Subcutaneous adipose tissue (tissue), 4 donors: ENCODE measurements around the gene QTRT2. TPM values are rescaled to one million over a fixed set of nuclear protein-coding genes. Genes with fewer than 3 reads are reported as not detected.

Source experiments
- total RNA-seq, 4 donors: library from RNA; depleted of rRNA; stranded (reverse); fragments of >200 nt; gene quantifications; one replicate each; pipeline ENCODE4 v1.1.0, GENCODE V29; 2016
- TF ChIP-seq, protein P1 (sequence below): fragments of 450-650 bp; IDR thresholded peaks from one replicate; pipeline ENCODE4 v1.5.1; 2016; ENCODE audit warnings: low read depth, mild to moderate bottlenecking, control low read depth, antibody characterized with exemption, moderate library complexity

The QTRT2 gene
- total RNA-seq, 4 donors from 2014 or later, result 13.4 to 22.2 (median 18.1) TPM

DNA sequence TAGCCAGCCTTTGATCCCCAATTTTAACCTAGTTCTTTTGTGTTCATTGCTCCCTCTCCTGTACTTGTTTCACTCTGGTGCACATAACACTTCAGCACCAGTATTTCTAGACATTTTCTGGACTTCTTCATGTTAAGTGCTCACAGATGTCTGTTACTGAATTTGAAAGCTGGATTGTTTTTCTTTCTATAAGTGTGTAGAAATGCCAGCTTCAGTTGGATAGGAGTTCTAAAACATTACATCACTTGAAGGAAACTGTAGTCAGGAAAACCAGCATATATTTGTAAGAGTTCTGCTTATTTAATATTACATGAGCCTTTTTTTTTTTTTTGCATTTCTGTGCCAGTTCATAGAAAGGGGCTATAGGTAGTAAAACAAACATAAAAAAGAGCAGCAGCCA lies 21.6 kb downstream of the QTRT2 start:
- TF ChIP-seq, protein P1, sequence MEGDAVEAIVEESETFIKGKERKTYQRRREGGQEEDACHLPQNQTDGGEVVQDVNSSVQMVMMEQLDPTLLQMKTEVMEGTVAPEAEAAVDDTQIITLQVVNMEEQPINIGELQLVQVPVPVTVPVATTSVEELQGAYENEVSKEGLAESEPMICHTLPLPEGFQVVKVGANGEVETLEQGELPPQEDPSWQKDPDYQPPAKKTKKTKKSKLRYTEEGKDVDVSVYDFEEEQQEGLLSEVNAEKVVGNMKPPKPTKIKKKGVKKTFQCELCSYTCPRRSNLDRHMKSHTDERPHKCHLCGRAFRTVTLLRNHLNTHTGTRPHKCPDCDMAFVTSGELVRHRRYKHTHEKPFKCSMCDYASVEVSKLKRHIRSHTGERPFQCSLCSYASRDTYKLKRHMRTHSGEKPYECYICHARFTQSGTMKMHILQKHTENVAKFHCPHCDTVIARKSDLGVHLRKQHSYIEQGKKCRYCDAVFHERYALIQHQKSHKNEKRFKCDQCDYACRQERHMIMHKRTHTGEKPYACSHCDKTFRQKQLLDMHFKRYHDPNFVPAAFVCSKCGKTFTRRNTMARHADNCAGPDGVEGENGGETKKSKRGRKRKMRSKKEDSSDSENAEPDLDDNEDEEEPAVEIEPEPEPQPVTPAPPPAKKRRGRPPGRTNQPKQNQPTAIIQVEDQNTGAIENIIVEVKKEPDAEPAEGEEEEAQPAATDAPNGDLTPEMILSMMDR, result no peak

DNA sequence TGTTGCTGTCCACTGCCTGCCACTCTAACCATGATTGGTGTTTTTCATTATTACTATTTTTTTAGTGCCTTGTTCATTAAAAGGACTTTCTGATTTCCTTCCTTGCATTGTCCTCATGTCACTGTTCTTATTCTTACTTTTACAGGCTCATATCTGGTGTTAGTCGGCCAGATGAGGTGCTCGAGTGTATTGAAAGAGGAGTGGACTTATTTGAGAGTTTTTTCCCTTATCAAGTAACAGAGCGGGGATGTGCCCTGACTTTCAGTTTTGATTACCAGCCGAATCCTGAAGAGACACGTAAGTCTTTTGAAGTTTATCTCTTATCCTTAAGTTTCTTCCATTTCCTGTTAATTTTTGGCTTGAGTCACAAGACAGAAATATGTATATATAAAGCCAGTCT lies 23.2 kb downstream of the QTRT2 start:
- TF ChIP-seq, protein P1, result no peak

DNA sequence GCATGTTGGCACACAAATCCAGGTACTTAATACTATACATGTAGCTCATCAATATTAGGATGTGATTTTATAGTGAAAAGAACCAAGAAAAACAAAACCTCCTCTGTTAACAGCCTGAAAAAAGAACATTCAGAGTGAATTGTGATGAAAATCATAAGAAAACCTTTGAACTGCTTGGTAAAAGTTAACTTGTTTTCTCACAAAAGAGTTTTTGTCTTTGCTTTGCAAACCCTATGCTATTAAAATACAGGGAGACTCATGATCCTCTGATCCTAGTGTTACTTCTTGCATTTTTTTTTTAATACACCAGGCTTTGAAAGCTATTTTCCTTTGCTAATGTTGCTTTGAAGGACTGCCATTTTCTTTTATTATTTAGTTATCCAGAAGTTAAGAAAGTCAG lies 23.7 kb downstream of the QTRT2 start:
- TF ChIP-seq, protein P1, result no peak

DNA sequence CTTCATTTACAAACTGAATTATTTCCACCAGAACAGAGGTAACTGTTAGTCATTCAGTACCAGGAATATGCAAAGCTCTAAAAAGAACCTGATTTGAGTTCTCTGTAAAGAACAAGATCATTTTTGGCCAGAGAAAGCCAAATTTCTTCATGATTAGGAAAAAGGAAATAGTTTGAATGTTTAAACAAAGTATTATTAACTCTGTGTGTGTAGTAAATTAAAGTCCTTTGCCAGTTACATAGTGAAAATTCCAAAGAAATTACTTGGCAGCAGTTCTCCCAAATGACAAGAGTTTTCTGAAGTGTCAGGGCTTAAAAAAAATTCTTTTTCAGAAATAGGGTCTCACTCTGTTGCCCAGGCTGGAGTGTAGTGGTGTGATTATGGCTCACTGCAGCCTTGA lies 24.5 kb downstream of the QTRT2 start:
- TF ChIP-seq, protein P1, result no peak

DNA sequence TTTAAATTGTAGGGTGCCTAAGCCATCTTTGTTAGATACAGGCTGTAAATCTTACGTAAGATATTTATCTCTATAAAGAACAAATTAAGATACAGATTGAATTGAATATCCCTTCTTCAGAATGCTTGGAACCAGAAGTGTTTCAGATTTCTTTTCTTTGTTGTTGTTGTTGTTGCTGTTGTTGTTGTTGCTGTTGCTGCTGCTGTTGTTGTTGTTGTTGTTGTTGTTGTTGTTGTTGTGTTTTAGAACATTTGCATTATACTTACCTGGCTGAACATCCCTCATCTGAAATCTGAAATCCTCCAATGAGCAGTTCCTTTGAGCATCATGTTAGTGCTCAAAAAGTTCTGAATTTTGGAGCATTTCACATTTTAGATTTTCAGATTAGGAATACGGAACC lies 26.6 kb downstream of the QTRT2 start:
- TF ChIP-seq, protein P1, result no peak

DNA sequence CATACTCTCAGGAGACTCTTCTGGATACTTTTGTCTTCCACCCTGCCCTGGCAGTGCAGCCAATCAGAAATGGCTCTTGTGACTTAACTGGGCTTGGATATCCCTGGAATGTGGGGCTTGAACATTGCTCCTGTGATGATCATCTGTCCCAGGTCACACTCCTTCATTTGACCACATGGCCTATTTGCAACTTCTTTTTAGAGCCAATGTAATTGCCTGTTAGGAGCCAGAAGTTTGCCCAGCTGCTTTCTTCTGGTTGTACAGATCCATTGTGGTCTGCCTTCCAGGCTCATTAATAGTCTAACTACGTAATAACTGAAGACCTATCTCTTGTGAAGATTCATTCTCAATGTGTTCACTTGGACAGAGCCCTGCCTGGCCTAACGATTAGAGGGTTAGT lies 29.8 kb downstream of the QTRT2 start:
- TF ChIP-seq, protein P1, result no peak

DNA sequence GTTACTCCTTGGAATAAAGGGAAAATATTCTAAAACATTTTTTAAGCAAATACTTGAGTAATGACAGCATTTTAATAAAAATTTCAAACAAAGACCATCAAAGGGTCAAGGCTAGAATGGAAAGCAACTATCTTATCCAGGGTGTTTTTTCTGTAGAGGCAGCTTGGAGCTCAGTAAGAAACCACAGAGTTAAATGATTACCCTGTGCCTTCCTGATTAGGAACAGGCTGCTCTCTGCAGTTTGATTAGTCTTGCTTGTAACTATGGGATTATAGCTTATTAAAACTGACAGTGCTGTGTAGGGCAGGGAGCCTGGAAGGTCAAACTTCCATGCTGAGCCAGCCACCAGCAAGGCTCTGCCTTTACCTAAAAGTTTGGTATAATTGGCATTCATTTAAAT lies 33.1 kb downstream of the QTRT2 start:
- TF ChIP-seq, protein P1, result no peak
